HG03469 (cell line): ENCODE data around the gene GNAS.
"Not testable (repeated sequence)": the region's sequence is repeated elsewhere in the genome, so short reads cannot be mapped to it uniquely, and the experiment has no call there.

ENCODE experiments used
- ATAC-seq: cut with Tn5 transposase; IDR thresholded peaks from one replicate; pipeline ENCODE4 v1.9.1; 2021; ENCODE audit warnings: mild to moderate bottlenecking, moderate library complexity, moderate number of reproducible peaks; ENCODE audit not compliant: unreplicated experiment

The GNAS gene

GRCh38 chr20:58918621-58919020 is 66.1 kb downstream of the GNAS start:
- no peak for ATAC-seq

- no peak for ATAC-seq
Measured at GRCh38 chr20:58921564-58921963, 69.0 kb downstream of the GNAS start.

- ATAC-seq = no peak
Measured at GRCh38 chr20:58922036-58922435, 69.5 kb downstream of the GNAS start.

GRCh38 chr20:58923117-58923712 is 70.7 kb downstream of the GNAS start:
- ATAC-seq = no peak

GRCh38 chr20:58926802-58927489 is 74.4 kb downstream of the GNAS start:
- ATAC-seq = no peak

- ATAC-seq = no peak
Measured at GRCh38 chr20:58927490-58928061, 75.1 kb downstream of the GNAS start.

- no peak for ATAC-seq
Measured at GRCh38 chr20:58930496-58930895, 78.0 kb downstream of the GNAS start.

- no peak for ATAC-seq
Measured at GRCh38 chr20:58932170-58932569, 79.7 kb downstream of the GNAS start.

GRCh38 chr20:58938078-58938477 is 85.6 kb downstream of the GNAS start:
- no peak for ATAC-seq

- ATAC-seq = no peak
Measured at GRCh38 chr20:58938541-58938940, 86.0 kb downstream of the GNAS start.

GRCh38 chr20:58941471-58941870 is 89.0 kb downstream of the GNAS start:
- ATAC-seq = no peak

GRCh38 chr20:58942549-58942948 is 90.0 kb downstream of the GNAS start:
- no peak for ATAC-seq

GRCh38 chr20:58944610-58945009 is 92.1 kb downstream of the GNAS start:
- ATAC-seq = no peak

GRCh38 chr20:58945965-58946631 is 93.6 kb downstream of the GNAS start:
- ATAC-seq = no peak

GRCh38 chr20:58947797-58948388 is 95.4 kb downstream of the GNAS start:
- not testable (repeated sequence) for ATAC-seq

- no peak for ATAC-seq
Measured at GRCh38 chr20:58950603-58951002, 98.1 kb downstream of the GNAS start.

- ATAC-seq = no peak
Measured at GRCh38 chr20:58953050-58953449, 100.5 kb downstream of the GNAS start.

- ATAC-seq = no peak
Measured at GRCh38 chr20:58956078-58956477, 103.6 kb downstream of the GNAS start.

- ATAC-seq = no peak
Measured at GRCh38 chr20:58959652-58960051, 107.1 kb downstream of the GNAS start.
